HG03045 (cell line): ENCODE measurements around the gene RP9.

Experiments used
- ATAC-seq: cut with Tn5 transposase; IDR thresholded peaks from one replicate; pipeline ENCODE4 v1.9.1; 2021; ENCODE audit warnings: mild to moderate bottlenecking, moderate library complexity; ENCODE audit not compliant: unreplicated experiment

RP9 gene

GRCh38 chr7:33066771-33067170, 42.4 kb downstream of the RP9 start:
- no peak for ATAC-seq

- ATAC-seq, result no peak
Observed at GRCh38 chr7:33065981-33066380, 43.2 kb downstream of the RP9 start.

GRCh38 chr7:33062782-33063443, 46.3 kb downstream of the RP9 start:
- peak; percentile 97 for ATAC-seq

GRCh38 chr7:33062023-33062781, 47.0 kb downstream of the RP9 start, which contains the start of gene NT5C3A:
Gene NT5C3A (minus strand): TSS chr7:33062776. CDS start chr7:33062705, 71 bp downstream.
- ATAC-seq, result peak; percentile 16

GRCh38 chr7:33061282-33061937, 47.8 kb downstream of the RP9 start:
- ATAC-seq, result no peak

- no peak for ATAC-seq
Observed at GRCh38 chr7:33059635-33060034, 49.6 kb downstream of the RP9 start.

- no peak for ATAC-seq
Observed at GRCh38 chr7:33055158-33055557, 54.0 kb downstream of the RP9 start.

- ATAC-seq, result no peak
Observed at GRCh38 chr7:33054261-33054964, 54.8 kb downstream of the RP9 start.

GRCh38 chr7:33053721-33054120, 55.5 kb downstream of the RP9 start:
- no peak for ATAC-seq

GRCh38 chr7:33050535-33051318, 58.5 kb downstream of the RP9 start:
- ATAC-seq, result no peak

GRCh38 chr7:33048704-33049103, 60.5 kb downstream of the RP9 start:
- ATAC-seq, result no peak

GRCh38 chr7:33048257-33048656, 60.9 kb downstream of the RP9 start:
- no peak for ATAC-seq

- ATAC-seq, result no peak
Observed at GRCh38 chr7:33044986-33045385, 64.2 kb downstream of the RP9 start.
